Iris pigment epithelial cell (primary cell): Measurements from ENCODE around the gene ATL3.
"Not testable (repeated sequence)": the region's sequence is repeated elsewhere in the genome, so short reads cannot be mapped to it uniquely, and the experiment has no call there.

ENCODE experiments used
- DNase-seq: peaks from one replicate; pipeline ENCODE4 v3.0.0-alpha.2; 2011; ENCODE audit warnings: low read depth

ATL3 gene

GRCh38 chr11:63671322-63672155 is at the start of gene ATL3:
Gene ATL3 (minus strand): TSS chr11:63671376. CDS start chr11:63671335, 41 bp downstream.
- DNase-seq, result peak; percentile 98

- DNase-seq, result no peak
Observed at GRCh38 chr11:63720611-63721010, 49.4 kb upstream of the ATL3 start.

GRCh38 chr11:63719987-63720386 is 48.8 kb upstream of the ATL3 start:
- DNase-seq, result peak; percentile 77

GRCh38 chr11:63719001-63719400 is 47.8 kb upstream of the ATL3 start:
- no peak for DNase-seq

GRCh38 chr11:63716046-63716445 is 44.9 kb upstream of the ATL3 start:
- DNase-seq, result no peak

- no peak for DNase-seq
Observed at GRCh38 chr11:63713766-63714165, 42.6 kb upstream of the ATL3 start.

GRCh38 chr11:63711838-63712237 is 40.7 kb upstream of the ATL3 start:
- DNase-seq, result no peak

GRCh38 chr11:63710476-63711217 is 39.5 kb upstream of the ATL3 start:
- DNase-seq, result peak; percentile 90

- no peak for DNase-seq
Observed at GRCh38 chr11:63709336-63709884, 38.2 kb upstream of the ATL3 start.

- DNase-seq, result no peak
Observed at GRCh38 chr11:63708764-63709163, 37.6 kb upstream of the ATL3 start.

- DNase-seq, result no peak
Observed at GRCh38 chr11:63705526-63705925, 34.4 kb upstream of the ATL3 start.

- no peak for DNase-seq
Observed at GRCh38 chr11:63699896-63700295, 28.7 kb upstream of the ATL3 start.

- no peak for DNase-seq
Observed at GRCh38 chr11:63698976-63699733, 28.0 kb upstream of the ATL3 start.

- DNase-seq, result no peak
Observed at GRCh38 chr11:63694596-63694995, 23.4 kb upstream of the ATL3 start.

GRCh38 chr11:63687845-63688244 is 16.7 kb upstream of the ATL3 start:
- DNase-seq, result no peak

GRCh38 chr11:63686926-63687325 is 15.8 kb upstream of the ATL3 start:
- no peak for DNase-seq

GRCh38 chr11:63685158-63685721 is 14.1 kb upstream of the ATL3 start:
- not testable (repeated sequence) for DNase-seq

GRCh38 chr11:63683133-63683991 is 12.2 kb upstream of the ATL3 start:
- DNase-seq, result no peak

- peak; percentile 34 for DNase-seq
Observed at GRCh38 chr11:63682066-63683021, 11.2 kb upstream of the ATL3 start.
